A549 (cell line): ENCODE data around the gene MZT2A. TPM values are rescaled to one million over a fixed set of nuclear protein-coding genes. Genes with fewer than 3 reads are reported as not detected.

Source experiments
- polyA plus RNA-seq, 4 experiments: library from polyadenylated mRNA; depleted of rRNA in 3 of 4; stranded (reverse); fragments of >200 nt; fragmentation: RNase III in 1 of 4; extraction: RNeasy Plus Mini Kit Qiagen cat#74134 plus additional on column Dnase treatment in 1 of 4; gene quantifications; 2 replicates in 3 of 4; 3 replicates in 1 of 4; pipeline ENCODE4 v1.2.3, GENCODE V29; 2011 to 2017

Gene MZT2A
- polyA plus RNA-seq, 2 of the 4 experiments (the other 2 are of a cell fraction): 69.2 to 119 TPM

Other genes with a start within 250 kb of the MZT2A start
- 0.05 and 0.07 TPM in 2 replicates for gene RAB6D, start 128.2 kb downstream of the MZT2A start, polyA plus RNA-seq (2011; rRNA removed)
- 0.04 to 0.07 TPM (median 0.07 TPM) in 3 replicates for gene RAB6D, start 128.2 kb downstream of the MZT2A start, polyA plus RNA-seq (2017; fragmentation: RNase III; extraction: RNeasy Plus Mini Kit Qiagen cat#74134 plus additional on column Dnase treatment)
- gene TUBA3D, start 16.3 kb downstream of the MZT2A start, polyA plus RNA-seq (2011; rRNA removed): not detected in 2 replicates
- gene TUBA3D, start 16.3 kb downstream of the MZT2A start, polyA plus RNA-seq (2017; fragmentation: RNase III; extraction: RNeasy Plus Mini Kit Qiagen cat#74134 plus additional on column Dnase treatment): not detected in 3 replicates
- 11.7 and 12.5 TPM in 2 replicates for gene CCDC74A, start 35.5 kb upstream of the MZT2A start, polyA plus RNA-seq (2011; rRNA removed)
- gene CCDC74A, start 35.5 kb upstream of the MZT2A start, polyA plus RNA-seq (2017; fragmentation: RNase III; extraction: RNeasy Plus Mini Kit Qiagen cat#74134 plus additional on column Dnase treatment): 9.9 to 11.8 TPM (median 11.1 TPM) in 3 replicates